M059J (cell line): ENCODE results near the gene NXPH2. TPM values are rescaled to one million over a fixed set of nuclear protein-coding genes. Genes with fewer than 3 reads are reported as not detected.
A peak's percentile ranks its signal among the peaks of the same experiment; 100 is the strongest.

Experiments
- DNase-seq: peaks from one replicate; pipeline ENCODE4 v3.0.0-alpha.2; 2012; ENCODE audit warnings: low read depth
- total RNA-seq: library from RNA; depleted of rRNA; stranded (reverse); fragments of >200 nt; shearing (Covaris generic); gene quantifications from 2 replicates; pipeline ENCODE4 v1.2.3, GENCODE V29; 2014

The NXPH2 gene
- total RNA-seq, 1 experiment from 2014 or later, result not detected

- DNase-seq, result no peak
Measured at GRCh38 chr2:138637061-138637460, 143.1 kb downstream of the NXPH2 start.

- no peak for DNase-seq
Measured at GRCh38 chr2:138633049-138633448, 147.1 kb downstream of the NXPH2 start.

GRCh38 chr2:138632066-138632620 lies 148.0 kb downstream of the NXPH2 start:
- peak; percentile 37 for DNase-seq

GRCh38 chr2:138630164-138630563 lies 150.0 kb downstream of the NXPH2 start:
- no peak for DNase-seq

GRCh38 chr2:138626148-138626547 lies 154.0 kb downstream of the NXPH2 start:
- no peak for DNase-seq

GRCh38 chr2:138622613-138623012 lies 157.6 kb downstream of the NXPH2 start:
- no peak for DNase-seq

- DNase-seq, result no peak
Measured at GRCh38 chr2:138621139-138621538, 159.1 kb downstream of the NXPH2 start.

GRCh38 chr2:138620431-138620830 lies 159.8 kb downstream of the NXPH2 start:
- no peak for DNase-seq
